SK-N-SH (cell line): Measurements from ENCODE around the gene PCDHGB2. TPM values are rescaled to one million over a fixed set of nuclear protein-coding genes. Genes with fewer than 3 reads are reported as not detected.

ENCODE experiments used
- CTCF ChIA-PET: fragments of 300-600, 350-600 bp; formaldehyde crosslinking; extraction: SDS; loops from one replicate; lab custom pipeline; 2021; lab: Yijun Ruan, JAX
- POLR2A ChIA-PET: fragments of 350-600 bp; sonication (Branson Sonifier 250); formaldehyde crosslinking; extraction: SDS; loops from one replicate; lab custom pipeline; 2020; ENCODE audit warnings: antibody characterized with exemption, inconsistent platforms; lab: Yijun Ruan, JAX
- DNase-seq: peaks from one replicate; pipeline ENCODE4 v3.0.0; 2012
- H2AFZ ChIP-seq: fragments of 200-600 bp; sonication (generic); 2 replicates; pipeline ENCODE4 v1.8.1; 2016; ENCODE audit warnings: antibody characterized with exemption, mild to moderate bottlenecking, low read depth
- H3F3A ChIP-seq: fragments of 200-600 bp; sonication (generic); replicated peaks from 2 replicates; pipeline ENCODE3; 2016; ENCODE audit warnings: antibody characterized with exemption, mild to moderate bottlenecking; ENCODE audit not compliant: insufficient read depth
- H3K27ac ChIP-seq, 2 experiments: fragments of 200-500 bp in 1 of 2; fragments of 200-600 bp in 1 of 2; sonication (Bioruptor generic) in 1 of 2; sonication (generic), shearing (Covaris generic) in 1 of 2; 2 replicates each; pipeline versions ENCODE4 v1.5.1 to v1.6.1; 2014 to 2016; ENCODE audit warnings: low read depth in 2 of 2, inconsistent platforms in 1 of 2, low read length in 1 of 2, mild to moderate bottlenecking in 1 of 2, mixed read lengths in 1 of 2
- H3K27me3 ChIP-seq: fragments of 200-600 bp; sonication (generic), shearing (Covaris generic); 2 replicates; pipeline ENCODE4 v1.6.1; 2016; ENCODE audit warnings: mixed run types; ENCODE audit not compliant: insufficient read depth
- H3K36me3 ChIP-seq, 2 experiments: fragments of 200-500 bp in 1 of 2; fragments of 200-600 bp in 1 of 2; sonication (Bioruptor generic) in 1 of 2; sonication (generic) in 1 of 2; replicated peaks in 1 of 2; 2 replicates each; pipeline versions ENCODE3 to v1.5.1; 2014 to 2016; ENCODE audit warnings: low read length in 1 of 2, mild to moderate bottlenecking in 1 of 2; ENCODE audit not compliant: insufficient read depth in 2 of 2, control insufficient read depth in 1 of 2
- H3K4me1 ChIP-seq, 2 experiments: fragments of 200-500 bp in 1 of 2; fragments of 200-600 bp in 1 of 2; sonication (Bioruptor generic) in 1 of 2; sonication (generic), shearing (Covaris generic) in 1 of 2; 2 replicates each; pipeline versions ENCODE4 v1.5.1 to v1.6.1; 2014 to 2016; ENCODE audit warnings: low read depth in 1 of 2, low read length in 1 of 2, mixed run types in 1 of 2; ENCODE audit not compliant: insufficient read depth in 2 of 2, control insufficient read depth in 1 of 2
- H3K4me2 ChIP-seq: fragments of 200-600 bp; sonication (generic), shearing (Covaris generic); 2 replicates; pipeline ENCODE4 v1.6.1; 2017; ENCODE audit warnings: mixed run types
- H3K4me3 ChIP-seq, 2 experiments: fragments of 200-500 bp in 1 of 2; fragments of 200-600 bp in 1 of 2; sonication (Bioruptor generic) in 1 of 2; sonication (generic), shearing (Covaris generic) in 1 of 2; 2 replicates each; pipeline versions ENCODE4 v1.5.1 to v1.8.1; 2014 to 2016; ENCODE audit warnings: low read depth in 2 of 2, inconsistent platforms in 1 of 2, low read length in 1 of 2, mild to moderate bottlenecking in 1 of 2, mixed read lengths in 1 of 2, moderate library complexity in 1 of 2
- H3K79me2 ChIP-seq: fragments of 200-600 bp; sonication (generic); 2 replicates; pipeline ENCODE4 v1.8.1; 2017; ENCODE audit warnings: mild to moderate bottlenecking; ENCODE audit not compliant: insufficient read depth
- H3K9ac ChIP-seq: fragments of 200-600 bp; sonication (generic); 2 replicates; pipeline ENCODE4 v1.6.1; 2017; ENCODE audit warnings: mixed run types
- H3K9me2 ChIP-seq: fragments of 200-600 bp; sonication (generic); 2 replicates; pipeline ENCODE4 v1.6.1; 2017; ENCODE audit warnings: mixed run types
- H3K9me3 ChIP-seq: fragments of 200-600 bp; sonication (generic); 2 replicates; pipeline ENCODE4 v1.6.1; 2017; ENCODE audit warnings: mixed run types, mild to moderate bottlenecking, moderate library complexity
- H4K20me1 ChIP-seq: fragments of 200-600 bp; sonication (generic); 2 replicates; pipeline ENCODE4 v1.6.1; 2017; ENCODE audit warnings: mild to moderate bottlenecking, mixed run types; ENCODE audit not compliant: insufficient read depth
- CHD2 ChIP-seq: fragments of 150-350 bp; IDR thresholded peaks from 2 replicates; pipeline ENCODE4 v1.6.1; 2018; ENCODE audit warnings: low read length; ENCODE audit not compliant: partially characterized antibody
- CTCF ChIP-seq: fragments of 200-600 bp; sonication (generic); IDR thresholded peaks from 2 replicates; pipeline ENCODE4 v1.6.1; 2017; ENCODE audit warnings: antibody characterized with exemption, mild to moderate bottlenecking, moderate library complexity
- EP300 ChIP-seq, 2 experiments: IDR thresholded peaks; 2 replicates each; pipeline versions ENCODE4 v1.4.0 to v1.6.1; 2012; ENCODE audit warnings: borderline replicate concordance in 1 of 2, low read depth in 1 of 2, low read length in 1 of 2
- FOSL2 ChIP-seq: IDR thresholded peaks from 2 replicates; pipeline ENCODE4 v1.4.0; 2012; ENCODE audit warnings: low read depth, mild to moderate bottlenecking, moderate library complexity, borderline replicate concordance
- MXI1 ChIP-seq: IDR thresholded peaks from 2 replicates; pipeline ENCODE4 v1.6.1; 2012; ENCODE audit warnings: mild to moderate bottlenecking, low read depth, low read length, improper control_type of control experiment
- NFIC ChIP-seq: IDR thresholded peaks from 2 replicates; pipeline ENCODE4 v1.4.0; 2012; ENCODE audit warnings: borderline replicate concordance
- PBX3 ChIP-seq: IDR thresholded peaks from 2 replicates; pipeline ENCODE4; 2012
- POLR2AphosphoS5 ChIP-seq: IDR thresholded peaks from 2 replicates; pipeline ENCODE4 v1.6.1; 2012; ENCODE audit warnings: low read depth, low read length
- RAD21 ChIP-seq: IDR thresholded peaks from 2 replicates; pipeline ENCODE4 v1.6.1; 2012; ENCODE audit warnings: mild to moderate bottlenecking, low read length
- RCOR1 ChIP-seq: fragments of 150-350 bp; IDR thresholded peaks from 2 replicates; pipeline ENCODE4 v1.6.1; 2017; ENCODE audit warnings: antibody characterized with exemption, low read length
- REST ChIP-seq: IDR thresholded peaks from 2 replicates; pipeline ENCODE4 v1.6.1; 2012; ENCODE audit warnings: mild to moderate bottlenecking, low read depth, low read length, moderate library complexity
- RFX5 ChIP-seq: IDR thresholded peaks from 2 replicates; pipeline ENCODE4 v1.6.1; 2012; ENCODE audit warnings: mild to moderate bottlenecking, improper control_type of control experiment, low read length
- TCF12 ChIP-seq: IDR thresholded peaks from 2 replicates; pipeline ENCODE4 v1.4.0; 2012
- YY1 ChIP-seq: IDR thresholded peaks from 2 replicates; pipeline ENCODE4 v1.4.0; 2012; ENCODE audit warnings: low read depth, mild to moderate bottlenecking
- WGBS: methylation state at CpG from one replicate; pipeline ENCODE4 v1.1.6; 2017; ENCODE audit warnings: low lambda C conversion rate; 5-methylcytosine and 5-hydroxymethylcytosine counted together
- polyA plus RNA-seq, 3 experiments: library from polyadenylated mRNA; depleted of rRNA; stranded (reverse); fragments of >200 nt; gene quantifications; 2 replicates each; pipeline ENCODE4 v1.2.3, GENCODE V29; 2012

Gene PCDHGB2
- polyA plus RNA-seq, 1 of the 3 experiments (the other 2 are of a cell fraction): 4.5 TPM

- H3K4me3 ChIP-seq: no peak within 1 kb of the TSS; a peak in 1 of 4 replicates
- ChIA-PET CTCF (no interaction called here), POLR2A (no interaction called here)
- H3K36me3 ChIP-seq: peaks cover 0 to 9% of the 10 kb centered on the region in 2 experiments
- no peaks in the 10 kb centered on the region for H3K4me1 ChIP-seq
- H3K27me3 ChIP-seq: no peaks in the 10 kb centered on the region
- no peaks in the 10 kb centered on the region for H3K79me2 ChIP-seq
- no peak within 1 kb of the TSS for H2AFZ ChIP-seq
- peaks cover 7% of the 10 kb centered on the region for H3K9me3 ChIP-seq
- WGBS: 77% methylated on average over 26 of the region's 27 CpGs
- DNase-seq: peak; percentile 53
- no peak within 1 kb of the TSS for H3K9ac ChIP-seq
- H3F3A ChIP-seq: no peaks in the 10 kb centered on the region
- no peak within 1 kb of the TSS for H3K4me2 ChIP-seq
- no peaks in the 10 kb centered on the region for H3K9me2 ChIP-seq
- H3K27ac ChIP-seq: no peak within 1 kb of the TSS
- no peaks in the 10 kb centered on the region for H4K20me1 ChIP-seq
- TF ChIP-seq EP300 (IDR thresholded peaks at IDR 0.05; ENCODE audit: borderline replicate concordance in 1 of 2, low read depth in 1 of 2, low read length in 1 of 2) (no peak), CTCF (peak; percentile 39; the same call in 1 of the 2 replicates), REST (no peak), NFIC (no peak), CHD2 (no peak), RCOR1 (no peak), FOSL2 (no peak), MXI1 (no peak), RFX5 (no peak), PBX3 (no peak), TCF12 (no peak), RAD21 (peak; percentile 39), POLR2AphosphoS5 (no peak), YY1 (no peak)
These were observed 42.9 kb downstream of the PCDHGB2 start, which contains the start of gene PCDHGA9 for GRCh38 chr5:141402553-141403243. Gene PCDHGA9, plus strand, starts transcription at chr5:141402778. Its CDS starts 175 bp downstream, at chr5:141402953.
